A673 (cell line): ENCODE results near the gene PCDHGB4. TPM values are rescaled to one million over a fixed set of nuclear protein-coding genes. Genes with fewer than 3 reads are reported as not detected.
A peak's percentile ranks its signal among the peaks of the same experiment; 100 is the strongest.
"Not testable (repeated sequence)": the region's sequence is repeated elsewhere in the genome, so short reads cannot be mapped to it uniquely, and the experiment has no call there.

ENCODE experiments used
- BruUV-seq: library from RNA; stranded (reverse); fragments of 400-500 nt; replicated peaks from 2 replicates; lab custom pipeline; 2021; lab: Mats Ljungman, UMichigan
- CTCF ChIA-PET: fragments of 300-600 bp; sonication (Branson Sonifier 250); formaldehyde crosslinking; loops from one replicate; lab custom pipeline; 2022; ENCODE audit warnings: antibody characterized with exemption; lab: Charles Lee
- POLR2A ChIA-PET: fragments of 300-600 bp; sonication (Branson Sonifier 250); formaldehyde crosslinking; loops from one replicate; lab custom pipeline; 2022; ENCODE audit warnings: antibody characterized with exemption; ENCODE audit not compliant: low non-redundant PET; lab: Charles Lee
- DNase-seq: peaks from one replicate; pipeline ENCODE4 v3.0.0-alpha.2; 2015; ENCODE audit warnings: low spot score
- H3K27ac ChIP-seq: fragments of 200-600 bp; sonication (generic); 2 replicates; pipeline ENCODE4 v1.5.1; 2016; ENCODE audit warnings: mixed run types, low read depth, mild to moderate bottlenecking, mixed read lengths, antibody characterized with exemption, low read length; ENCODE audit not compliant: poor library complexity, severe bottlenecking
- H3K27me3 ChIP-seq: fragments of 200-600 bp; sonication (generic); replicated peaks from 2 replicates; pipeline ENCODE4 v1.6.1; 2017; ENCODE audit warnings: mixed run types, low read depth, mild to moderate bottlenecking, mixed read lengths, antibody characterized with exemption, low read length; ENCODE audit not compliant: insufficient read depth, poor library complexity
- H3K36me3 ChIP-seq: fragments of 200-600 bp; sonication (generic); 2 replicates; pipeline ENCODE4 v1.6.1; 2016; ENCODE audit warnings: mixed run types, mild to moderate bottlenecking, mixed read lengths, antibody characterized with exemption, low read length; ENCODE audit not compliant: insufficient read depth, poor library complexity, severe bottlenecking
- H3K4me1 ChIP-seq: fragments of 200-600 bp; sonication (generic); 2 replicates; pipeline ENCODE4 v1.6.1; 2017; ENCODE audit warnings: mixed run types, mild to moderate bottlenecking, mixed read lengths, antibody characterized with exemption, low read length; ENCODE audit not compliant: insufficient read depth, poor library complexity, severe bottlenecking
- H3K4me3 ChIP-seq: fragments of 200-600 bp; sonication (generic); 2 replicates; pipeline ENCODE4 v1.5.1; 2016; ENCODE audit warnings: low read depth, mixed run types, mild to moderate bottlenecking, mixed read lengths, low read length; ENCODE audit not compliant: poor library complexity, severe bottlenecking
- H3K9me3 ChIP-seq: fragments of 200-600 bp; sonication (generic); 2 replicates; pipeline ENCODE4 v1.6.1; 2016; ENCODE audit warnings: mixed run types, low read depth, mild to moderate bottlenecking, mixed read lengths, antibody characterized with exemption, low read length; ENCODE audit not compliant: poor library complexity, severe bottlenecking
- EZH2 ChIP-seq: fragments of 200-600 bp; sonication (generic); IDR thresholded peaks from 2 replicates; pipeline ENCODE4 v1.6.1; 2017; ENCODE audit warnings: borderline replicate concordance, low read depth, mild to moderate bottlenecking, mixed read lengths, antibody characterized with exemption, low read length; ENCODE audit not compliant: poor library complexity, severe bottlenecking
- intact Hi-C: fragments of 100-400 bp; cut with micrococcal nuclease; formaldehyde crosslinking; loops from one replicate; pipeline ENCODE4 v1.10.0; 2022; ENCODE audit not compliant: unreplicated experiment
- total RNA-seq: library from RNA; stranded (reverse); gene quantifications from 2 replicates; pipeline ENCODE4 v1.2.3, GENCODE V29; 2021
- TF ChIP-seq, protein P1 (sequence below): fragments of 300-800, 200-600 bp; sonication (generic); conservative IDR thresholded peaks from 2 replicates; pipeline ENCODE4 v1.5.1; 2017; ENCODE audit warnings: low read depth, mild to moderate bottlenecking, antibody characterized with exemption, low read length, moderate library complexity, mixed read lengths

Gene PCDHGB4
- total RNA-seq, 1 experiment from 2014 or later = 2.5 TPM

DNA sequence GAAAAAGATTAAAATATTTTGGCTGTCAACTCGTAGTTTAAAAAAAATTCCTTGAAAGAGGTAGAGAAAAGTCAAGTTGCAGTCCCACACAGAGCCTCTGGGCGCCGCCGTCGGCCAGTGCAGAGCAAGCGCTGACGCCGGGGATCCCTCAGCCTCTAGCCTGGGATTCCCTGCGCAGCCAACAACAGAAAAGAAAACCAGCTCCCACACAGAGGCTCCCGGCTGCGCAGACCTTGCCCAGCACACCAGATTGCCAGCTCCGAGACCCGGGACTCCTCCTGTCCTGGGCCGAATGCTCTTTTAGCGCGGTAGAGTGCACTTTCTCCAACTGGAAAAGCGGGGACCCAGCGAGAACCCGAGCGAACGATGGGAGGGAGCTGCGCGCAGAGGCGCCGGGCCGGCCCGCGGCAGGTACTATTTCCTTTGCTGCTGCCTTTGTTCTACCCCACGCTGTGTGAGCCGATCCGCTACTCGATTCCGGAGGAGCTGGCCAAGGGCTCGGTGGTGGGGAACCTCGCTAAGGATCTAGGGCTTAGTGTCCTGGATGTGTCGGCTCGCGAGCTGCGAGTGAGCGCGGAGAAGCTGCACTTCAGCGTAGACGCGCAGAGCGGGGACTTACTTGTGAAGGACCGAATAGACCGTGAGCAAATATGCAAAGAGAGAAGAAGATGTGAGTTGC lies 30.1 kb downstream of the PCDHGB4 start, which contains the start of gene PCDHGB7:
Gene PCDHGB7, plus strand, starts transcription at position 184 of the 679 bp plus-strand sequence. Its CDS starts 183 bp downstream, at position 367.
- CTCF ChIA-PET = interaction anchor here (1.1 kb wide), 1 partner anchor 143 kb away, joined by 8 read pairs; no protein-coding TSS in a partner anchor
- peaks cover 87% of the 10 kb centered on the region for H3K9me3 ChIP-seq

GRCh38 chr5:141419074-141419880 lies 31.8 kb downstream of the PCDHGB4 start:
- CTCF ChIA-PET = interaction anchor here (3.1 kb wide), 1 partner anchor 145 kb away, joined by 15 read pairs; no protein-coding TSS in a partner anchor
- peaks cover 87% of the 10 kb centered on the region for H3K9me3 ChIP-seq

More for the DNA sequence above, 30.1 kb downstream of the PCDHGB4 start, which contains the start of gene PCDHGB7:
- POLR2A ChIA-PET, H3K27ac ChIP-seq, BruUV-seq, H3K4me3 ChIP-seq, H3K4me1 ChIP-seq, intact Hi-C loops, H3K27me3 ChIP-seq: not testable (repeated sequence)
- peaks cover 12% of the 10 kb centered on the region for H3K36me3 ChIP-seq
- TF ChIP-seq, protein P1, sequence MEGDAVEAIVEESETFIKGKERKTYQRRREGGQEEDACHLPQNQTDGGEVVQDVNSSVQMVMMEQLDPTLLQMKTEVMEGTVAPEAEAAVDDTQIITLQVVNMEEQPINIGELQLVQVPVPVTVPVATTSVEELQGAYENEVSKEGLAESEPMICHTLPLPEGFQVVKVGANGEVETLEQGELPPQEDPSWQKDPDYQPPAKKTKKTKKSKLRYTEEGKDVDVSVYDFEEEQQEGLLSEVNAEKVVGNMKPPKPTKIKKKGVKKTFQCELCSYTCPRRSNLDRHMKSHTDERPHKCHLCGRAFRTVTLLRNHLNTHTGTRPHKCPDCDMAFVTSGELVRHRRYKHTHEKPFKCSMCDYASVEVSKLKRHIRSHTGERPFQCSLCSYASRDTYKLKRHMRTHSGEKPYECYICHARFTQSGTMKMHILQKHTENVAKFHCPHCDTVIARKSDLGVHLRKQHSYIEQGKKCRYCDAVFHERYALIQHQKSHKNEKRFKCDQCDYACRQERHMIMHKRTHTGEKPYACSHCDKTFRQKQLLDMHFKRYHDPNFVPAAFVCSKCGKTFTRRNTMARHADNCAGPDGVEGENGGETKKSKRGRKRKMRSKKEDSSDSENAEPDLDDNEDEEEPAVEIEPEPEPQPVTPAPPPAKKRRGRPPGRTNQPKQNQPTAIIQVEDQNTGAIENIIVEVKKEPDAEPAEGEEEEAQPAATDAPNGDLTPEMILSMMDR = 0 out of 2 replicates have a peak, but pooled peaks have one; percentile 37
- peak; percentile 24 for DNase-seq

GRCh38 chr5:141420855-141421488 lies 33.5 kb downstream of the PCDHGB4 start, which contains the start of gene PCDHGA11:
PCDHGA11 (plus strand) TSS chr5:141421051; CDS start chr5:141421228, 177 bp downstream.
- H3K9me3 ChIP-seq = peaks cover 95% of the 10 kb centered on the region
- ChIA-PET CTCF (interaction anchor here (0.6 to 3.1 kb wide), 10 partner anchors 9 to 146 kb away, joined by 3 to 15 read pairs (median 5); partner anchors contain the start of genes PCDHGA12 and PCDHGB3), POLR2A (no interaction called here)
- H3K4me1 ChIP-seq = no peaks in the 10 kb centered on the region
- peak within 1 kb of the TSS; percentile 53 for H3K4me3 ChIP-seq
- no peak for TF ChIP-seq EZH2
- TF ChIP-seq, protein P1 = peak; percentile 69
- peaks cover 10% of the 10 kb centered on the region for H3K36me3 ChIP-seq
- H3K27me3 ChIP-seq = no peaks in the 10 kb centered on the region
- DNase-seq = peak; percentile 85
- TSS peak; percentile 67 for BruUV-seq
- H3K27ac ChIP-seq = peak within 1 kb of the TSS; percentile 77
- intact Hi-C loops = loop anchor here (1.0 kb wide), 2 partner anchors 103 to 136 kb away; no protein-coding TSS in a partner anchor

More at GRCh38 chr5:141419074-141419880, 31.8 kb downstream of the PCDHGB4 start:
- BruUV-seq = no TSS peak
- no peaks in the 10 kb centered on the region for H3K27me3 ChIP-seq
- POLR2A ChIA-PET = no interaction called here
- H3K4me3 ChIP-seq = no peak overlapping the region
- no peak for DNase-seq
- no peaks in the 10 kb centered on the region for H3K4me1 ChIP-seq
- no peaks in the 10 kb centered on the region for H3K36me3 ChIP-seq
- intact Hi-C loops = no loop called here
- H3K27ac ChIP-seq = no peak overlapping the region
- TF ChIP-seq, protein P1 = no peak
- TF ChIP-seq EZH2 = no peak
